Measurements from ENCODE around the gene PKP4. TPM values are rescaled to one million over a fixed set of nuclear protein-coding genes. Genes with fewer than 3 reads are reported as not detected.

PKP4 gene
- total RNA-seq, 1 experiment from 2014 or later, result 55.2 TPM

DNA sequence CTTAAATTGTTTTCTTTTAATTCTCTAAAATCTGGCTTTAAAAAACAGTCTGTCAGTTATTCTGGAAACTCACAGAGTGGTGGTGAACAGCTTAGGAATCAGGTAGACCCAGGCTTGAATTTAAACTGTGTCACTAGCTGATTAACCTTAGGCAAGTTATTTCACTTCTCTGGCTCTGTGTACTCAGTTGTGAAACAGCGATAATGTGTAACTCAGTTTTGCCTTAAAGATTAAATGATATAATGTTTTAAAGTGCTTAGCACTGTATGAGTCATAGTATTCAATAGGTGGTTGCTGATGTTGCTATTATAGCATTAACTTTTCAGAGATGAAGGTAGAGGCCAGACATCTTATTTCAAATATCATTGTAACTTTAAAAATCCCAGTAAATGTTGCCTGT, 40.7 kb downstream of the PKP4 start:
- no peak overlapping the region for H3K27ac ChIP-seq (ENCODE audit: low read depth, low read length)
- ATAC-seq (no peak), DNase-seq (ENCODE audit: low read depth, low spot score) (no peak)
- intact Hi-C loops (cut with micrococcal nuclease), result no loop called here
- no peak overlapping the region for H2AFZ ChIP-seq (ENCODE audit: low read depth, low read length, poor library complexity, severe bottlenecking)
- H3K27me3 ChIP-seq (ENCODE audit: insufficient read depth, low read length), result no peaks in the 10 kb centered on the region
- no peaks in the 10 kb centered on the region for H3K36me3 ChIP-seq (ENCODE audit: control insufficient read depth in 1 of 2, insufficient read depth in 2 of 2, low read length in 2 of 2)
- peaks cover 66% of the 10 kb centered on the region for H3K79me2 ChIP-seq (ENCODE audit: insufficient read depth, low read length)
- no peaks in the 10 kb centered on the region for H4K20me1 ChIP-seq (ENCODE audit: insufficient read depth)
- POLR2A ChIA-PET, result interaction anchor here (0.6 kb wide), 1 partner anchor 54 kb away, joined by 4 read pairs; no protein-coding TSS in a partner anchor
- RAD21 ChIA-PET (ENCODE audit: low non-redundant PET in 1 of 2, low total read pairs in 2 of 2, uncharacterized antibody in 2 of 2, unreplicated experiment in 2 of 2), result no interaction called here
- H3K9me2 ChIP-seq (ENCODE audit: insufficient read depth), result no peaks in the 10 kb centered on the region
- TF ChIP-seq, protein P1, sequence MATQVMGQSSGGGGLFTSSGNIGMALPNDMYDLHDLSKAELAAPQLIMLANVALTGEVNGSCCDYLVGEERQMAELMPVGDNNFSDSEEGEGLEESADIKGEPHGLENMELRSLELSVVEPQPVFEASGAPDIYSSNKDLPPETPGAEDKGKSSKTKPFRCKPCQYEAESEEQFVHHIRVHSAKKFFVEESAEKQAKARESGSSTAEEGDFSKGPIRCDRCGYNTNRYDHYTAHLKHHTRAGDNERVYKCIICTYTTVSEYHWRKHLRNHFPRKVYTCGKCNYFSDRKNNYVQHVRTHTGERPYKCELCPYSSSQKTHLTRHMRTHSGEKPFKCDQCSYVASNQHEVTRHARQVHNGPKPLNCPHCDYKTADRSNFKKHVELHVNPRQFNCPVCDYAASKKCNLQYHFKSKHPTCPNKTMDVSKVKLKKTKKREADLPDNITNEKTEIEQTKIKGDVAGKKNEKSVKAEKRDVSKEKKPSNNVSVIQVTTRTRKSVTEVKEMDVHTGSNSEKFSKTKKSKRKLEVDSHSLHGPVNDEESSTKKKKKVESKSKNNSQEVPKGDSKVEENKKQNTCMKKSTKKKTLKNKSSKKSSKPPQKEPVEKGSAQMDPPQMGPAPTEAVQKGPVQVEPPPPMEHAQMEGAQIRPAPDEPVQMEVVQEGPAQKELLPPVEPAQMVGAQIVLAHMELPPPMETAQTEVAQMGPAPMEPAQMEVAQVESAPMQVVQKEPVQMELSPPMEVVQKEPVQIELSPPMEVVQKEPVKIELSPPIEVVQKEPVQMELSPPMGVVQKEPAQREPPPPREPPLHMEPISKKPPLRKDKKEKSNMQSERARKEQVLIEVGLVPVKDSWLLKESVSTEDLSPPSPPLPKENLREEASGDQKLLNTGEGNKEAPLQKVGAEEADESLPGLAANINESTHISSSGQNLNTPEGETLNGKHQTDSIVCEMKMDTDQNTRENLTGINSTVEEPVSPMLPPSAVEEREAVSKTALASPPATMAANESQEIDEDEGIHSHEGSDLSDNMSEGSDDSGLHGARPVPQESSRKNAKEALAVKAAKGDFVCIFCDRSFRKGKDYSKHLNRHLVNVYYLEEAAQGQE (IDR thresholded peaks at IDR 0.05; ENCODE audit: low read depth), result no peak
- TF ChIP-seq SRF (IDR thresholded peaks at IDR 0.05; ENCODE audit: low read depth), result no peak
- no peak for TF ChIP-seq YY1 (IDR thresholded peaks at IDR 0.05; ENCODE audit: extremely low read depth, insufficient replicate concordance, low read depth, low read length)
- no peak for TF ChIP-seq ELF1 (IDR thresholded peaks at IDR 0.05; ENCODE audit: borderline replicate concordance, low read depth)
- no peak for TF ChIP-seq ZNF274 (IDR thresholded peaks at IDR 0.05; ENCODE audit: low read depth, low read length)
- no peak for TF ChIP-seq SP1 (IDR thresholded peaks at IDR 0.05; ENCODE audit: low read depth)
- TF ChIP-seq EZH2phosphoT487 (IDR thresholded peaks at IDR 0.05; ENCODE audit: borderline replicate concordance), result no peak
- TF ChIP-seq, protein P2, sequence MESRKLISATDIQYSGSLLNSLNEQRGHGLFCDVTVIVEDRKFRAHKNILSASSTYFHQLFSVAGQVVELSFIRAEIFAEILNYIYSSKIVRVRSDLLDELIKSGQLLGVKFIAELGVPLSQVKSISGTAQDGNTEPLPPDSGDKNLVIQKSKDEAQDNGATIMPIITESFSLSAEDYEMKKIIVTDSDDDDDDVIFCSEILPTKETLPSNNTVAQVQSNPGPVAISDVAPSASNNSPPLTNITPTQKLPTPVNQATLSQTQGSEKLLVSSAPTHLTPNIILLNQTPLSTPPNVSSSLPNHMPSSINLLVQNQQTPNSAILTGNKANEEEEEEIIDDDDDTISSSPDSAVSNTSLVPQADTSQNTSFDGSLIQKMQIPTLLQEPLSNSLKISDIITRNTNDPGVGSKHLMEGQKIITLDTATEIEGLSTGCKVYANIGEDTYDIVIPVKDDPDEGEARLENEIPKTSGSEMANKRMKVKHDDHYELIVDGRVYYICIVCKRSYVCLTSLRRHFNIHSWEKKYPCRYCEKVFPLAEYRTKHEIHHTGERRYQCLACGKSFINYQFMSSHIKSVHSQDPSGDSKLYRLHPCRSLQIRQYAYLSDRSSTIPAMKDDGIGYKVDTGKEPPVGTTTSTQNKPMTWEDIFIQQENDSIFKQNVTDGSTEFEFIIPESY (IDR thresholded peaks at IDR 0.05; ENCODE audit: extremely low read depth, insufficient replicate concordance, low read length), result no peak
- TF ChIP-seq EZH2 (IDR thresholded peaks at IDR 0.05), result no peak
- TF ChIP-seq SIN3A (IDR thresholded peaks at IDR 0.05; ENCODE audit: low read depth), result no peak
- TF ChIP-seq, protein P3, sequence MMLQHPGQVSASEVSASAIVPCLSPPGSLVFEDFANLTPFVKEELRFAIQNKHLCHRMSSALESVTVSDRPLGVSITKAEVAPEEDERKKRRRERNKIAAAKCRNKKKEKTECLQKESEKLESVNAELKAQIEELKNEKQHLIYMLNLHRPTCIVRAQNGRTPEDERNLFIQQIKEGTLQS (IDR thresholded peaks at IDR 0.05), result no peak
- TF ChIP-seq JUND (IDR thresholded peaks at IDR 0.05), result no peak
- TF ChIP-seq POLR2A (IDR thresholded peaks at IDR 0.05; ENCODE audit: borderline replicate concordance, extremely low read depth, insufficient read depth, insufficient read length), result no peak
- TF ChIP-seq, protein P4, sequence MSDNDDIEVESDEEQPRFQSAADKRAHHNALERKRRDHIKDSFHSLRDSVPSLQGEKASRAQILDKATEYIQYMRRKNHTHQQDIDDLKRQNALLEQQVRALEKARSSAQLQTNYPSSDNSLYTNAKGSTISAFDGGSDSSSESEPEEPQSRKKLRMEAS (IDR thresholded peaks at IDR 0.05), result no peak
- TF ChIP-seq FOSL1 (IDR thresholded peaks at IDR 0.05; ENCODE audit: low read depth), result no peak
- TF ChIP-seq, protein P5, sequence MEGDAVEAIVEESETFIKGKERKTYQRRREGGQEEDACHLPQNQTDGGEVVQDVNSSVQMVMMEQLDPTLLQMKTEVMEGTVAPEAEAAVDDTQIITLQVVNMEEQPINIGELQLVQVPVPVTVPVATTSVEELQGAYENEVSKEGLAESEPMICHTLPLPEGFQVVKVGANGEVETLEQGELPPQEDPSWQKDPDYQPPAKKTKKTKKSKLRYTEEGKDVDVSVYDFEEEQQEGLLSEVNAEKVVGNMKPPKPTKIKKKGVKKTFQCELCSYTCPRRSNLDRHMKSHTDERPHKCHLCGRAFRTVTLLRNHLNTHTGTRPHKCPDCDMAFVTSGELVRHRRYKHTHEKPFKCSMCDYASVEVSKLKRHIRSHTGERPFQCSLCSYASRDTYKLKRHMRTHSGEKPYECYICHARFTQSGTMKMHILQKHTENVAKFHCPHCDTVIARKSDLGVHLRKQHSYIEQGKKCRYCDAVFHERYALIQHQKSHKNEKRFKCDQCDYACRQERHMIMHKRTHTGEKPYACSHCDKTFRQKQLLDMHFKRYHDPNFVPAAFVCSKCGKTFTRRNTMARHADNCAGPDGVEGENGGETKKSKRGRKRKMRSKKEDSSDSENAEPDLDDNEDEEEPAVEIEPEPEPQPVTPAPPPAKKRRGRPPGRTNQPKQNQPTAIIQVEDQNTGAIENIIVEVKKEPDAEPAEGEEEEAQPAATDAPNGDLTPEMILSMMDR (IDR thresholded peaks at IDR 0.05 in 2 of 3, conservative IDR thresholded peaks at IDR 0.05 in 1 of 3; ENCODE audit: borderline replicate concordance in 1 of 3, insufficient read depth in 1 of 3, low read depth in 2 of 3, low read length in 2 of 3), result no peak
- no peak for TF ChIP-seq TCF7L2 (IDR thresholded peaks at IDR 0.05; ENCODE audit: borderline replicate concordance, extremely low read depth, insufficient read depth, insufficient read length)
- no peak for TF ChIP-seq RAD21 (IDR thresholded peaks at IDR 0.05; ENCODE audit: low read depth)
- CTCF ChIA-PET, result no interaction called here
- no peak overlapping the region for H3K4me2 ChIP-seq (ENCODE audit: low read length)
- H3K4me3 ChIP-seq (replicated peaks in 1 of 2; ENCODE audit: low read depth in 1 of 2, low read length in 2 of 2), result no peak overlapping the region
- no peaks in the 10 kb centered on the region; a peak in 1 of 4 replicates for H3K4me1 ChIP-seq (ENCODE audit: control insufficient read depth in 1 of 2, insufficient read depth in 2 of 2, low read length in 2 of 2)
- no TSS peak for BruUV-seq (replicated peaks)
- no peaks in the 10 kb centered on the region for H3K9me3 ChIP-seq (ENCODE audit: control insufficient read depth in 1 of 2, insufficient read depth in 1 of 2, low read depth in 1 of 2, low read length in 2 of 2)
- no peak overlapping the region for H3K9ac ChIP-seq (ENCODE audit: low read length)

Measured in HCT116 (cell line).